Astrocyte (in vitro differentiated cells and primary cell): ENCODE results near the gene SLC2A3. TPM values are rescaled to one million over a fixed set of nuclear protein-coding genes. Genes with fewer than 3 reads are reported as not detected.
"Not testable (repeated sequence)": the region's sequence is repeated elsewhere in the genome, so short reads cannot be mapped to it uniquely, and the experiment has no call there.

Source experiments
- DNase-seq: peaks from one replicate; pipeline ENCODE4 v3.0.0-alpha.2; 2010; ENCODE audit warnings: low read depth
- FAIRE-seq: peaks from 2 replicates; lab custom pipeline; 2011; peaks lifted over from hg19 to GRCh38; lab: Jason Lieb, UNC
- H2AFZ ChIP-seq: 2 replicates; pipeline ENCODE4 v1.6.0; 2012; ENCODE audit warnings: low read depth, low read length, inconsistent platforms
- H3K27ac ChIP-seq: 2 replicates; pipeline ENCODE4 v1.5.1; 2011; ENCODE audit warnings: low read depth, low read length, inconsistent platforms
- H3K27me3 ChIP-seq: 2 replicates; pipeline ENCODE4 v1.6.0; 2011; ENCODE audit warnings: low read length, inconsistent platforms; ENCODE audit not compliant: insufficient read depth
- H3K36me3 ChIP-seq: 2 replicates; pipeline ENCODE4 v1.5.1; 2011; ENCODE audit warnings: low read length, inconsistent platforms; ENCODE audit not compliant: insufficient read depth
- H3K4me1 ChIP-seq: 2 replicates; pipeline ENCODE4 v1.5.1; 2011; ENCODE audit warnings: low read length, inconsistent platforms; ENCODE audit not compliant: insufficient read depth
- H3K4me2 ChIP-seq: 2 replicates; pipeline ENCODE4 v1.6.0; 2012; ENCODE audit warnings: low read length, inconsistent platforms
- H3K4me3 ChIP-seq: 2 replicates; pipeline ENCODE4 v1.5.1; 2011; ENCODE audit warnings: low read depth, mild to moderate bottlenecking, low read length, inconsistent platforms; ENCODE audit not compliant: insufficient read depth
- H3K79me2 ChIP-seq: 2 replicates; pipeline ENCODE4 v1.6.0; 2012; ENCODE audit warnings: mild to moderate bottlenecking, low read length, inconsistent platforms; ENCODE audit not compliant: insufficient read depth
- H3K9ac ChIP-seq: 2 replicates; pipeline ENCODE4 v1.6.0; 2012; ENCODE audit warnings: mild to moderate bottlenecking, low read length, inconsistent platforms
- H3K9me3 ChIP-seq: 2 replicates; pipeline ENCODE4 v1.5.1; 2012; ENCODE audit warnings: low read depth, mild to moderate bottlenecking, low read length, inconsistent platforms; ENCODE audit not compliant: insufficient read depth
- H4K20me1 ChIP-seq: 2 replicates; pipeline ENCODE4 v1.6.0; 2012; ENCODE audit warnings: low read length, inconsistent platforms; ENCODE audit not compliant: insufficient read depth
- H3K27ac Mint-ChIP-seq: one replicate; pipeline ENCODE4 v1.8.0; 2021; ENCODE audit warnings: mild to moderate bottlenecking, mixed read lengths; ENCODE audit not compliant: unreplicated experiment
- H3K27me3 Mint-ChIP-seq: one replicate; pipeline ENCODE4 v1.8.0; 2021; ENCODE audit warnings: low read depth, mixed read lengths; ENCODE audit not compliant: unreplicated experiment
- H3K36me3 Mint-ChIP-seq: one replicate; pipeline ENCODE4 v1.8.0; 2021; ENCODE audit warnings: low read depth, mixed read lengths; ENCODE audit not compliant: unreplicated experiment
- H3K4me1 Mint-ChIP-seq: one replicate; pipeline ENCODE4 v1.8.0; 2021; ENCODE audit warnings: low read depth, mixed read lengths; ENCODE audit not compliant: unreplicated experiment
- H3K4me3 Mint-ChIP-seq: one replicate; pipeline ENCODE4 v1.8.0; 2021; ENCODE audit warnings: mild to moderate bottlenecking, moderate library complexity, mixed read lengths; ENCODE audit not compliant: unreplicated experiment
- H3K9me3 Mint-ChIP-seq: one replicate; pipeline ENCODE4 v1.8.0; 2021; ENCODE audit warnings: mild to moderate bottlenecking, mixed read lengths; ENCODE audit not compliant: unreplicated experiment
- EZH2 ChIP-seq: IDR thresholded peaks from 2 replicates; pipeline ENCODE4 v1.6.1; 2012; ENCODE audit warnings: mild to moderate bottlenecking, low read length, inconsistent platforms; ENCODE audit not compliant: insufficient read depth
- total RNA-seq: library from RNA; stranded (reverse); gene quantifications from 2 replicates; pipeline ENCODE4 v1.2.1, GENCODE V29; 2021
- TF ChIP-seq, protein P1 (sequence below): IDR thresholded peaks from 2 replicates; pipeline ENCODE4 v1.5.1; 2011; ENCODE audit warnings: low read depth, mild to moderate bottlenecking, inconsistent platforms, low read length, moderate library complexity; ENCODE audit not compliant: insufficient read depth

Gene SLC2A3
- total RNA-seq, 1 donor from 2014 or later: 389 TPM

DNA sequence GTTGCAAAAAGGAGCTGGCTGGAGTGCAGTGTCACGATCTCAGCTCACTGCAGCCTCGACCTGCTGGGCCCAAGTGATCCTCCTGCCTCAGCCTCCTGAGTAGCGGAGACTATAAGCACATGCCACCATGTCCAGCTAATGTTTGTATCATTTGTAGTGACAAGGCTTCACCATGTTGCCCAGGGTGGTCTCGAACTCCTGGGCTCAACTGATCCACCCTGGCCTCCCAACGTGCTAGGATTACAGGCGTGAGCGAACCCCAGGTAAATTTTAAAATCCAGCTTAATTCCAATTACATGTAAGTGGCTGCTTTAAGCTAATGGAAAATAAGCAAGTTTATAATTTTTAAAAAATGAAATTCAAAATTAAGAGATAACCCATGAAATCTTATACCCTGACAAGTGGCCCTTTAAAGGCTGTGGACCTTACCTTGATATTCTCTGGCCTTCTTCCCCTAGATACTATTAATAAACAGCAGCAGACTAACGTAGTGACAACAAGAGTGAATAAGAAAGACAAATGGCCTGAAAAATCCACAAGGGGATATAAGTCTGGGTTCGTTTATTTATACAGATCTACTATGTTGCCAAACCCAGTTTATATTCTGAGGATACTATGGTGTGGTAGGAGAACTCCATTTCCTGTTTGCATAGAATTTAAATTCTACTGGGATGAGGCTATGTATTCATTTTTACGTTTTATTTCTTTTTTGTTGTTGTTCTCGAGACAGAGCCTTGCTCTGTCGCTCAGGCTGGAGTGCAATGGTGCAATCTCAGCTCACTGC lies 25.6 kb upstream of the SLC2A3 start:
- H3K4me3 ChIP-seq: no peak overlapping the region
- H3K27ac Mint-ChIP-seq: no peak overlapping the region
- no peaks in the 10 kb centered on the region for H3K79me2 ChIP-seq
- H3K27me3 ChIP-seq: no peaks in the 10 kb centered on the region
- no peak overlapping the region for H3K4me3 Mint-ChIP-seq
- no peaks in the 10 kb centered on the region for H3K9me3 ChIP-seq
- no peaks in the 10 kb centered on the region for H3K36me3 Mint-ChIP-seq
- H3K27ac ChIP-seq: no peak overlapping the region
- peaks cover 14% of the 10 kb centered on the region for H3K4me1 Mint-ChIP-seq
- H3K4me1 ChIP-seq: peaks cover 10% of the 10 kb centered on the region
- no peak overlapping the region for H3K9ac ChIP-seq
- no peaks in the 10 kb centered on the region for H3K27me3 Mint-ChIP-seq
- FAIRE-seq (no peak), DNase-seq (peak; percentile 60)
- no peak overlapping the region for H2AFZ ChIP-seq
- no peak for TF ChIP-seq EZH2
- TF ChIP-seq, protein P1, sequence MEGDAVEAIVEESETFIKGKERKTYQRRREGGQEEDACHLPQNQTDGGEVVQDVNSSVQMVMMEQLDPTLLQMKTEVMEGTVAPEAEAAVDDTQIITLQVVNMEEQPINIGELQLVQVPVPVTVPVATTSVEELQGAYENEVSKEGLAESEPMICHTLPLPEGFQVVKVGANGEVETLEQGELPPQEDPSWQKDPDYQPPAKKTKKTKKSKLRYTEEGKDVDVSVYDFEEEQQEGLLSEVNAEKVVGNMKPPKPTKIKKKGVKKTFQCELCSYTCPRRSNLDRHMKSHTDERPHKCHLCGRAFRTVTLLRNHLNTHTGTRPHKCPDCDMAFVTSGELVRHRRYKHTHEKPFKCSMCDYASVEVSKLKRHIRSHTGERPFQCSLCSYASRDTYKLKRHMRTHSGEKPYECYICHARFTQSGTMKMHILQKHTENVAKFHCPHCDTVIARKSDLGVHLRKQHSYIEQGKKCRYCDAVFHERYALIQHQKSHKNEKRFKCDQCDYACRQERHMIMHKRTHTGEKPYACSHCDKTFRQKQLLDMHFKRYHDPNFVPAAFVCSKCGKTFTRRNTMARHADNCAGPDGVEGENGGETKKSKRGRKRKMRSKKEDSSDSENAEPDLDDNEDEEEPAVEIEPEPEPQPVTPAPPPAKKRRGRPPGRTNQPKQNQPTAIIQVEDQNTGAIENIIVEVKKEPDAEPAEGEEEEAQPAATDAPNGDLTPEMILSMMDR: no peak
- H3K36me3 ChIP-seq: no peaks in the 10 kb centered on the region
- no peaks in the 10 kb centered on the region for H4K20me1 ChIP-seq
- peak overlapping the region; percentile 99 for H3K4me2 ChIP-seq
- H3K9me3 Mint-ChIP-seq: no peaks in the 10 kb centered on the region

DNA sequence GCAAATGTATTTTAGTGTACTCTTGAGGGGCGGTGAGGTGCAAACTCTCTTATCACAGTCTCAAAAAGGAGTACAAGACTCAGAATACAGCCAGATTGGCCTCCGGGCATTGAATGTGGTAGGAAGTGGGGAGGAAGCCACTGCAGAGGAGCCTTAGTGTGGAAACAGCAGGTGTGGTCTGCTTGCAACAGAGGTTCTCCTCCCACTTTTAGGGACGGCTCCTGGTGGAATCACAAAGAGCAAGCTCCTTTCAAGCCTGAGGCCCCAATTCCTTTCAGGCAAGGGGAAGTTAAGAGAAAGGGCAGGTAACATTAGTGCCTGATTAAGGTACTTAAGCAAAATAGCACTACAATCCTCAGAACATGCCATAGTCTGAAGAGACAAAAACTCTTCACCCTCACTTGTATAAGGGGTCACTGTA lies 23.7 kb upstream of the SLC2A3 start:
- Histone ChIP-seq H3K4me3 (no peak overlapping the region), H3K9ac (no peak overlapping the region), H3K27ac (no peak overlapping the region), H3K9me3 (no peaks in the 10 kb centered on the region), H4K20me1 (no peaks in the 10 kb centered on the region), H3K27me3 (no peaks in the 10 kb centered on the region), H3K4me1 (peaks cover 10% of the 10 kb centered on the region), H3K79me2 (no peaks in the 10 kb centered on the region), H2AFZ (no peak overlapping the region), H3K36me3 (no peaks in the 10 kb centered on the region), H3K4me2 (no peak overlapping the region)
- TF ChIP-seq, protein P1: no peak
- no peak for TF ChIP-seq EZH2
- Mint-ChIP-seq H3K27me3 (no peaks in the 10 kb centered on the region), H3K4me3 (peak overlapping the region; percentile 42), H3K4me1 (peaks cover 14% of the 10 kb centered on the region), H3K27ac (peak overlapping the region; percentile 79), H3K9me3 (no peaks in the 10 kb centered on the region), H3K36me3 (no peaks in the 10 kb centered on the region)
- DNase-seq (no peak), FAIRE-seq (no peak)

DNA sequence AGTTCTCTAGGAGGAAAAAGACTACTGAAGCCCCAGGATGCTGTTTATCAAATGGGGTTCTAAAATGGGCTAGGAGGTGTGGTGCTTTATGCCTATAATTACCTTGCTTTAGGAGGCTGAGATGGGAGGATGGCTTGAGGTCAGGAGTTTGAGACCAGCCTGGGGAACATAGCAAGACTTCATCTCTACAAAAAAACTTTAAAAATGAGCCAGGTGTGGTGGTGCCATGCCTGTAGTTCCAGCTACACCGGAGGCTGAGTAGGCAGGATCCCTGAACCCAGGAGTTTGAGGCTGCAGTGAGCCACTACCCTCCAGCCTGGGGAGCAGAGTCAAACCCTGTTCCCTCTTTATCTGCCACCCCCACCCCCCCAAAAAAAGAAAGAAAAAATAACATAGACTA lies 23.3 kb upstream of the SLC2A3 start:
- TF ChIP-seq, protein P1: no peak
- no peak for TF ChIP-seq EZH2
- no peaks in the 10 kb centered on the region for H3K27me3 ChIP-seq
- H3K27ac ChIP-seq: peak overlapping the region; percentile 32
- H3K4me3 ChIP-seq: no peak overlapping the region
- H3K4me3 Mint-ChIP-seq: no peak overlapping the region
- no peaks in the 10 kb centered on the region for H3K27me3 Mint-ChIP-seq
- FAIRE-seq (no peak), DNase-seq (no peak)
- H3K4me1 ChIP-seq: peaks cover 10% of the 10 kb centered on the region
- peak overlapping the region; percentile 79 for H3K27ac Mint-ChIP-seq
- no peaks in the 10 kb centered on the region for H3K36me3 Mint-ChIP-seq
- no peaks in the 10 kb centered on the region for H3K9me3 Mint-ChIP-seq
- no peaks in the 10 kb centered on the region for H4K20me1 ChIP-seq
- H3K36me3 ChIP-seq: no peaks in the 10 kb centered on the region
- no peaks in the 10 kb centered on the region for H3K9me3 ChIP-seq
- peaks cover 14% of the 10 kb centered on the region for H3K4me1 Mint-ChIP-seq
- no peaks in the 10 kb centered on the region for H3K79me2 ChIP-seq
- H2AFZ ChIP-seq: peak overlapping the region; percentile 6
- H3K9ac ChIP-seq: peak overlapping the region; percentile 54
- H3K4me2 ChIP-seq: peak overlapping the region; percentile 69

GRCh38 chr12:7954877-7955276 lies 18.9 kb upstream of the SLC2A3 start:
- not testable (repeated sequence) for H3K9me3 Mint-ChIP-seq, H2AFZ ChIP-seq, H3K36me3 Mint-ChIP-seq, H3K4me3 ChIP-seq, H3K4me1 ChIP-seq, H3K27me3 ChIP-seq, H3K79me2 ChIP-seq, FAIRE-seq, H3K27me3 Mint-ChIP-seq, H3K27ac Mint-ChIP-seq, H3K4me3 Mint-ChIP-seq, H4K20me1 ChIP-seq, H3K27ac ChIP-seq, H3K9me3 ChIP-seq, H3K36me3 ChIP-seq, H3K9ac ChIP-seq, DNase-seq, H3K4me2 ChIP-seq
- peaks cover 10% of the 10 kb centered on the region for H3K4me1 Mint-ChIP-seq
